Right cardiac atrium (tissue), 5 donors: ENCODE data around the gene SEMA3C. TPM values are rescaled to one million over a fixed set of nuclear protein-coding genes. Genes with fewer than 3 reads are reported as not detected.

Experiments
- ATAC-seq, 2 donors: fragments of 200-7000 bp; cut with Tn5 transposase; one replicate each; pipeline versions ENCODE4 v1.8.0 to v1.9.1; 2020; ENCODE audit warnings: moderate library complexity in 2 of 2, mild to moderate bottlenecking in 1 of 2
- DNase-seq, 3 donors: peaks; one replicate each; pipeline ENCODE4 v3.0.0-alpha.2; 2020
- H3K27ac ChIP-seq: one replicate; pipeline ENCODE4 v1.5.1; 2013; ENCODE audit warnings: mild to moderate bottlenecking, low read length, control low read depth, moderate library complexity
- H3K27me3 ChIP-seq: one replicate; pipeline ENCODE4 v1.6.1; 2013; ENCODE audit not compliant: control insufficient read depth, insufficient read depth
- H3K4me1 ChIP-seq: one replicate; pipeline ENCODE4 v1.6.1; 2013; ENCODE audit warnings: low read length; ENCODE audit not compliant: control insufficient read depth, insufficient read depth
- H3K4me3 ChIP-seq: one replicate; pipeline ENCODE4 v1.5.1; 2013; ENCODE audit warnings: low read length, control low read depth
- H3K9me3 ChIP-seq: one replicate; pipeline ENCODE4 v1.6.1; 2013; ENCODE audit warnings: low read length; ENCODE audit not compliant: control insufficient read depth
- WGBS: extraction: QIAGEN DNeasy Blood & Tissue Kit; methylation state at CpG from one replicate; pipeline ENCODE4 v1.1.7; 2013; 5-methylcytosine and 5-hydroxymethylcytosine counted together
- intact Hi-C, 4 donors: fragments of 100-400 bp; cut with DNase I; formaldehyde crosslinking; loops; one replicate each; pipeline versions ENCODE4 v1.11.0 to v1.14.0; 2022 to 2023
- polyA plus RNA-seq: library from polyadenylated mRNA; stranded (reverse); fragments of 200-250 nt; gene quantifications from one replicate; pipeline ENCODE4 v1.2.3, GENCODE V29; 2013
- total RNA-seq, 4 donors: library from RNA; stranded (reverse); fragmentation: NEBNext Ultra II Directional; extraction: Animal tissue kit (Norgen Biotek cat#: 25700); gene quantifications; one replicate each; pipeline ENCODE4 v1.2.1, GENCODE V29; 2021
- donor health status: healthy with polysubstance abuse.
- donor health status: DM: no; HTN: yes; CAD: no.
- donor health status: DM: no; HTN: no; CAD: no.
- donor health status: DM: no; HTN: yes; CAD: no; lungs with severe emphysema.
- donor health status: DM: yes; HTN: yes; CAD: no.

SEMA3C gene
- total and polyA plus RNA-seq, 5 donors: 10.1 to 42.3 (median 40.0) TPM

GRCh38 chr7:80752954-80753690 is 165.7 kb downstream of the SEMA3C start:
- Histone ChIP-seq H3K27me3 (no peaks in the 10 kb centered on the region), H3K9me3 (no peaks in the 10 kb centered on the region), H3K4me3 (no peak overlapping the region), H3K27ac (no peak overlapping the region), H3K4me1 (no peaks in the 10 kb centered on the region)
- 89% methylated on average over 6 of the region's 6 CpGs for WGBS
- ATAC-seq: no peak
- intact Hi-C loops: no loop called here
- no peak for DNase-seq

DNA sequence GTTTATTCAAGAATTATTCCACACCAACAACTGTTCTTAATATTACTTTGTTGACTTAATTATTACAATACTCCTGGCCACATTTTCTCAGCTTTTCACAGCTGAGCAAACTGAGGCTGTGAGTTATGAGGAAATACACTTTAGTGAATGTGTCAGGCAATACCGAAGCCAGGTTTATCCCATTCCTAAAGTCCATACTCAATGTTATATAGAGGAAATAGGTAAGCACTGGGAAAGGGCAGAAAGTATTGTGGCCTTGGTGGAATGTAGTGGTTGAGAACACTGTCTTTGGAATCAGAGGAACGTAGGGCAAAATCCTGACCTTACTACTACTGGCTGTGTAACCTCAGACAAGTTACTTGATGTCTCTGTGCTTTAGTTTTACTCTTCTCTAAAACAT is 169.6 kb downstream of the SEMA3C start:
- ATAC-seq (no peak), DNase-seq (no peak)
- Histone ChIP-seq H3K9me3 (no peaks in the 10 kb centered on the region), H3K27ac (no peak overlapping the region), H3K27me3 (no peaks in the 10 kb centered on the region), H3K4me1 (no peaks in the 10 kb centered on the region), H3K4me3 (no peak overlapping the region)
- intact Hi-C loops: no loop called here
- 87% methylated on average over 2 of the region's 2 CpGs for WGBS

DNA sequence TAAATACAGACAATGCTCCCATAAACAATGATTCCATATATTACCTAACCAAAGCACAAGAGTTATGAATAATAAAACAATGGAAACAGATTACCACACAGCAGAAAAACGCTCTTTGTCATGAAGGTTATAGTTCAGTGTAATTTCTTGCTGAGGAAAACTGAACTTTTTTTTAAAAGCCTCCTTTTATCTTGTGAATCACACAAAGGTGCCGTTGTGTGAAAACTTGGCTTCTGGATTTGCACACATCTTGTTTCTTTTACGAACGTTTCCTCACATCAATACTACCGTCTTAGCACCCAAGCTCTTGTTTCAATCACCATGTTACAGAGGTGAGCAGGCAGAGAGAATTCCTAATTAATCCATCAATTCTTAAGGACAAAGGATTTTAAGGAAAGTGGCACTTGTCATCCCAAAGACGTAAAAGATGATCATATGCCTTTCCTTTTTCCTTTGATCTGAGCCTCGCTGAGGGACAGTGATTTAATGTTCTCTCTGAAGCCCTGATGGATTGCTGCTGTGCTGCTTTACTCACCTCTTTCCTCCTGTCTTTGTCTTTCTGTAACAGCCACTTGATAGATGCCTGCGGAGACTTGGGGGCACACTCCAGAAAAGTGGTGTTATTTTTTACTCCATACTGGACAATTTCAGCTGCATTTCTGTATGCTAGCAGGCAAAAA is 170.3 kb downstream of the SEMA3C start:
- Histone ChIP-seq H3K4me1 (no peaks in the 10 kb centered on the region), H3K4me3 (no peak overlapping the region), H3K27ac (no peak overlapping the region), H3K27me3 (no peaks in the 10 kb centered on the region), H3K9me3 (no peaks in the 10 kb centered on the region)
- no peak for DNase-seq
- ATAC-seq: no peak
- intact Hi-C loops: no loop called here
- 59% methylated on average over 8 of the region's 8 CpGs for WGBS

DNA sequence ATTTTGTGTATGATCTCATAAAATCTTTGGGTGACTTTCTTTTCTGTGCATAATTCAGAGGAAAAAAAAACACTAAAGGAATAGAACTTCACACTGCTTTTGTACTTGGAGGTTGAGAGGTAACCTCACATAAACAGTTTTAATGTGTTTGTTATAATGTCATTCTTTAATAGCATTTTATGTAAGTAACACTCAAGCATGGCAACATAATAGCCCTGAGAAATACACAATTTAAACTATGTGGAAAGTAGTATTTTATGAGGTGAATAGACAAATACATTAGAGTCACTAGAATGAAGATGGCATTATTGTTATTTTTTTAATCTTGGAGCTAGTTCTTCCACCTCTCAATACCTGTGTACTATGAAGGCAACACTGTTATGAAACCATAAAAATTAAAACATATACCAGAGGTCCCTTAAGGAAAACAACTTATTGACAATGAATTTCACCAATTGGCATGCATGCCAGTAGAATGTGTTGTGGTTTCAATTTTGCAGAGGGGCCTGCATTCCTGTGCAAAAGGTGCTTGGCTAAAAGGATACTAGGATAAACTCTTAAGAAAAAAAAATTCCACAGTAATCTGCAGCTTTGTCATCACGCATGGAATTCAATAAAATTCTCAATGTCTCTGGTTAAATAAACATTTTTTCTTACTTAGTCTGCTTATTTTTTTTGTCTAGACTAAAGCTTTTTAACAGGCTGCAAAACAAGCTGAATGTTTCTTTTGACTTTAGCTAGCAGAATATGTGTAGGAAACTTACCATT is 177.9 kb downstream of the SEMA3C start:
- Histone ChIP-seq H3K27me3 (no peaks in the 10 kb centered on the region), H3K4me3 (no peak overlapping the region), H3K9me3 (no peaks in the 10 kb centered on the region), H3K4me1 (no peaks in the 10 kb centered on the region), H3K27ac (no peak overlapping the region)
- ATAC-seq (no peak), DNase-seq (no peak)
- intact Hi-C loops: no loop called here
- WGBS: 53% methylated on average over 1 of the region's 1 CpG

GRCh38 chr7:80736371-80737125 is 182.3 kb downstream of the SEMA3C start:
- no peak overlapping the region for H3K27ac ChIP-seq
- 84% methylated on average over 4 of the region's 4 CpGs for WGBS
- H3K9me3 ChIP-seq: no peaks in the 10 kb centered on the region
- no peak for ATAC-seq
- intact Hi-C loops: no loop called here
- H3K4me3 ChIP-seq: no peak overlapping the region
- H3K4me1 ChIP-seq: no peaks in the 10 kb centered on the region
- no peak for DNase-seq
- no peaks in the 10 kb centered on the region for H3K27me3 ChIP-seq

DNA sequence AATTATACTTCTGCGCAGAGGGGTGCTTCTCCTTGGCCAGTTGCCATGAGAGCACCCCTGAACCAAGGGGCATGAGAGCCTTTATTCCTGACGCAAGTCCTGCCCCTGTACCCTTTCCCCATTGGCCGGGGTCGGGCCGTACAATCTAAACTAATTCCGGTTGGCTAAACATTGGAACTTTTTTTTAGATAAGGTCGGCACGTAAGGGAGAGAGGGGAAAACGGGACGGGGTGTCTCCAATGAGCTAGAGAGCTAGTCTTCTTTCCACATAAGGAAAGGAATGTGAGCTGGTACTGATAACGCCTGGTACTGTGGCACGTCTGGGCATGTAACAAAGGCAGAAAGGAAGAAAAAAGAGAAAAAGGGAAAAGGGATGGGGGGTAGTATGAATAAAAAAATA is 183.5 kb downstream of the SEMA3C start:
- Histone ChIP-seq H3K27ac (no peak overlapping the region), H3K4me1 (no peaks in the 10 kb centered on the region), H3K4me3 (no peak overlapping the region), H3K9me3 (no peaks in the 10 kb centered on the region), H3K27me3 (no peaks in the 10 kb centered on the region)
- intact Hi-C loops: no loop called here
- DNase-seq (peak in 1 of 3 donors; percentile 21), ATAC-seq (no peak)
- WGBS: 76% methylated on average over 12 of the region's 12 CpGs

- ATAC-seq (no peak), DNase-seq (no peak)
- Histone ChIP-seq H3K4me3 (no peak overlapping the region), H3K27ac (no peak overlapping the region), H3K9me3 (no peaks in the 10 kb centered on the region), H3K4me1 (no peaks in the 10 kb centered on the region), H3K27me3 (no peaks in the 10 kb centered on the region)
- 81% methylated on average over 4 of the region's 4 CpGs for WGBS
- intact Hi-C loops: no loop called here
These were observed 184.8 kb downstream of the SEMA3C start for GRCh38 chr7:80734011-80734410.

- 58% methylated on average over 3 of the region's 3 CpGs for WGBS
- no peak overlapping the region for H3K4me3 ChIP-seq
- intact Hi-C loops: no loop called here
- DNase-seq: no peak
- no peaks in the 10 kb centered on the region for H3K4me1 ChIP-seq
- no peaks in the 10 kb centered on the region for H3K9me3 ChIP-seq
- no peak overlapping the region for H3K27ac ChIP-seq
- no peaks in the 10 kb centered on the region for H3K27me3 ChIP-seq
- ATAC-seq: no peak
These were observed 185.4 kb downstream of the SEMA3C start for GRCh38 chr7:80733333-80733915.

- no peak overlapping the region for H3K27ac ChIP-seq
- no peak for DNase-seq
- intact Hi-C loops: no loop called here
- no peaks in the 10 kb centered on the region for H3K27me3 ChIP-seq
- 63% methylated on average over 6 of the region's 6 CpGs for WGBS
- H3K4me1 ChIP-seq: no peaks in the 10 kb centered on the region
- no peaks in the 10 kb centered on the region for H3K9me3 ChIP-seq
- no peak for ATAC-seq
- H3K4me3 ChIP-seq: no peak overlapping the region
These were observed 186.2 kb downstream of the SEMA3C start for GRCh38 chr7:80732630-80733029.

- H3K27ac ChIP-seq: no peak overlapping the region
- no peaks in the 10 kb centered on the region for H3K27me3 ChIP-seq
- ATAC-seq (no peak), DNase-seq (no peak)
- no peaks in the 10 kb centered on the region for H3K4me1 ChIP-seq
- no peak overlapping the region for H3K4me3 ChIP-seq
- WGBS: 70% methylated on average over 2 of the region's 2 CpGs
- intact Hi-C loops: no loop called here
- no peaks in the 10 kb centered on the region for H3K9me3 ChIP-seq
These were observed 187.6 kb downstream of the SEMA3C start for GRCh38 chr7:80731281-80731680.
